CD4-positive, alpha-beta memory T cell (primary cell): Measurements from ENCODE around the gene TNS1. TPM values are rescaled to one million over a fixed set of nuclear protein-coding genes. Genes with fewer than 3 reads are reported as not detected.

Source experiments
- CTCF ChIA-PET: fragments of 350-600 bp; sonication (Branson Sonifier 250); formaldehyde crosslinking; loops from one replicate; lab custom pipeline; 2021; ENCODE audit warnings: inconsistent platforms; ENCODE audit not compliant: partially characterized antibody; lab: Charles Lee
- POLR2A ChIA-PET: fragments of 350-600 bp; sonication (Branson Sonifier 250); formaldehyde crosslinking; loops from one replicate; lab custom pipeline; 2021; ENCODE audit not compliant: partially characterized antibody; lab: Charles Lee
- DNase-seq, 5 donors: peaks; one replicate each; pipeline versions ENCODE4 v3.0.0 to v3.0.0-alpha.2; 2020 to 2022; ENCODE audit warnings: mixed read lengths in 1 of 5
- H3K27ac ChIP-seq: one replicate; pipeline ENCODE4 v1.7.0; 2013; ENCODE audit warnings: low read depth, low read length
- H3K27me3 ChIP-seq: 2 replicates; pipeline ENCODE4 v1.7.0; 2013; ENCODE audit warnings: mild to moderate bottlenecking, low read length, moderate library complexity; ENCODE audit not compliant: insufficient read depth
- H3K36me3 ChIP-seq: 2 replicates; pipeline ENCODE4 v1.7.0; 2013; ENCODE audit warnings: mild to moderate bottlenecking, low read length, moderate library complexity; ENCODE audit not compliant: insufficient read depth
- H3K4me1 ChIP-seq: 2 replicates; pipeline ENCODE4 v1.7.0; 2013; ENCODE audit warnings: mild to moderate bottlenecking, low read length, moderate library complexity; ENCODE audit not compliant: insufficient read depth
- H3K4me3 ChIP-seq, 2 donors: one replicate each; pipeline ENCODE4 v1.7.0; 2013; ENCODE audit warnings: low read length in 2 of 2, mild to moderate bottlenecking in 1 of 2
- H3K9me3 ChIP-seq, 2 donors: one replicate each; pipeline ENCODE4 v1.7.0; 2013; ENCODE audit warnings: low read length in 2 of 2, control low read depth in 1 of 2; ENCODE audit not compliant: control insufficient read depth in 1 of 2
- H3K27ac Mint-ChIP-seq, 7 donors: one replicate each; pipeline ENCODE4 v1.8.0; 2020 to 2021; ENCODE audit warnings: mixed read lengths in 7 of 7, mild to moderate bottlenecking in 6 of 7, inconsistent platforms in 3 of 7, moderate library complexity in 3 of 7
- H3K27me3 Mint-ChIP-seq, 2 donors: one replicate each; pipeline ENCODE4 v1.8.0; 2020 to 2021; ENCODE audit warnings: mixed read lengths in 2 of 2
- H3K36me3 Mint-ChIP-seq, 2 donors: one replicate each; pipeline ENCODE4 v1.8.0; 2020 to 2021; ENCODE audit warnings: mixed read lengths in 2 of 2, inconsistent platforms in 1 of 2, mild to moderate bottlenecking in 1 of 2
- H3K4me1 Mint-ChIP-seq, 4 donors: one replicate each; pipeline ENCODE4 v1.8.0; 2020 to 2021; ENCODE audit warnings: mixed read lengths in 4 of 4, mild to moderate bottlenecking in 1 of 4
- H3K4me3 Mint-ChIP-seq, 8 donors: one replicate each; pipeline ENCODE4 v1.8.0; 2020 to 2021; ENCODE audit warnings: mixed read lengths in 8 of 8, mild to moderate bottlenecking in 7 of 8, moderate library complexity in 6 of 8, inconsistent platforms in 3 of 8
- H3K9me3 Mint-ChIP-seq, 8 donors: one replicate each; pipeline ENCODE4 v1.8.0; 2020 to 2021; ENCODE audit warnings: mixed read lengths in 8 of 8, mild to moderate bottlenecking in 5 of 8, inconsistent platforms in 3 of 8, moderate library complexity in 1 of 8
- intact Hi-C: fragments of 100-400 bp; cut with micrococcal nuclease; formaldehyde crosslinking; loops from one replicate; pipeline ENCODE4 v1.15.1; 2023
- polyA plus RNA-seq, 2 donors: library from polyadenylated mRNA; unstranded; fragments of 300-500 nt; fragmentation: Illumina TruSeq; gene quantifications; one replicate each; pipeline ENCODE4 v1.2.3, GENCODE V29; 2021
- total RNA-seq, 2 experiments: library from RNA; stranded (reverse); gene quantifications; one replicate each; pipeline ENCODE4 v1.2.3, GENCODE V29; 2021

The TNS1 gene
- total and polyA plus RNA-seq, 4 experiments from 2014 or later: 0.78 to 1.2 TPM; not detected in 2

DNA sequence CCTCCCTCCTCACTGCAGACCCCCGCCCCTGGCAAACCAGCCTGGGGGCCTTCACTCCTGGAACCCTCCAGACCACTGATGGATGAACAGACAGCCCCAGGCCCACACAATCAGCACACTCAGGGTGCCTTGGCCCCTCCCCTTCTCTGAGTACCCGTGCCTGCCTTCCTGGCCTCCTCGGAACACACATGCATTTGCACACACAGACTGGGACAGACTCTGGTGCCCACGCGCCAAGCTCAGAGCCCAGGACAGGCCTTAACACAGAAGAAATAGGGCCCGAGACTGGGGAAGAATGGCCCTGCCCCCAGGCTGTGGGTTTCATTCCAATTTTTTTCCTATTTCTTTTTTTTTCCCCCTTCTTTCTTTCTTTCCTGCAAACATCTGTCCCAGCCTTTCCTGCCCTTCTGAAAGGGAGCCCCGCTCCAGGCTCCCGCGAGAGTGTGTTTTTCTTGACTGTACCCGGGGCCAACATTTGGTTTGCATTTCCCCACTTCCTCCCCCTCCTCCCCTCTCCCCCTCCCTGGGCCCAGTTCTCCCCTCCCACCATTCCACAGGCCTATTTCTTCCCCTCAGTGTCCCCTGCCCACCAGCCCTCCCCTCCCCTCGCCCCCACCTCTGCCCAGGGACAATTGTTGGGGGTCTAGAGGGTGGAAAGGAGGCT is 618 bp upstream of the TNS1 start:
- intact Hi-C loops: no loop called here
- DNase-seq: no peak
- H3K4me1 Mint-ChIP-seq: no peaks in the 10 kb centered on the region
- no peak overlapping the region for H3K27ac Mint-ChIP-seq
- H3K4me3 Mint-ChIP-seq: no peak overlapping the region
- H3K9me3 Mint-ChIP-seq: no peaks in the 10 kb centered on the region
- CTCF ChIA-PET: interaction anchor here (1.3 kb wide), 1 partner anchor 9 kb away, joined by 4 read pairs; no protein-coding TSS in a partner anchor
- no peak overlapping the region for H3K27ac ChIP-seq
- H3K27me3 Mint-ChIP-seq: peaks cover 3 to 19% of the 10 kb centered on the region in 2 donors
- H3K4me3 ChIP-seq: no peak overlapping the region
- H3K4me1 ChIP-seq: no peaks in the 10 kb centered on the region
- POLR2A ChIA-PET: no interaction called here
- no peaks in the 10 kb centered on the region for H3K36me3 ChIP-seq
- H3K9me3 ChIP-seq: no peaks in the 10 kb centered on the region
- H3K27me3 ChIP-seq: no peaks in the 10 kb centered on the region
- no peaks in the 10 kb centered on the region for H3K36me3 Mint-ChIP-seq

DNA sequence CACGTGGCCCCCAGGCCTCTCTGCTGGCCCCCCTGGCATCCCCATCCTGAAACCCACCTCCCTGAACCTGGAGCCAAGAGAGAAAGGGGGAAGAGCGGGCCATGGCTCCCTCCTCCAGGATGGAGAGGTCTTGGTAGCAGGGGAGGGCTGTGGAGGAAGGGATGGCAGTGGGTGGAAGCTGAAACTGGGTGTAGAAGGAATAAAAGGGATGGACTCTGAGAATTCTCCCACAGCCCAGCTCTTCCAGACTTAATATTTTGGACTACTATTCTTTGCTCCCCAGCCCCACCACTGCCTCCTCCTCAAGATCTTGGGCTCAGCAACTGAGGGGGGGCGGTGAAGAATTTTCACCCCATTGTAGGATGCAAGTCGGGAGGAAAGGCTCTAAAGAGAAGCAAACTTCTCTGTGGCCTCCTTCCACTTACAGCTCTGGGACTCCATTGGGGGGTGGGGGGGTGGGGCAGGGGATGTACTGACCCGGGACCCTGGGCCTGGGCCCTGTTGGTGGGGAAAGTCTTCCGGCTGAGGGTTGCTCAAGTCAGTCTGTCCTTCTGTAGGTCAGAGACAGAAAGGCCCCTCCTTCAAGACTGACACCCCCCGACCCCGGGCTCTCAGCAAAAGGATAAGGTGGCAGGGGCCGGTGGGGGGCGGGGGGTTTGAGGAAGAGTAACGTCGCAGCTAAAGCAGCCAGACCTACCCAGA is 501 bp downstream of the TNS1 start:
- H3K4me3 Mint-ChIP-seq: no peak overlapping the region
- Histone ChIP-seq H3K27ac (no peak overlapping the region), H3K36me3 (no peaks in the 10 kb centered on the region), H3K27me3 (no peaks in the 10 kb centered on the region), H3K4me1 (no peaks in the 10 kb centered on the region), H3K9me3 (no peaks in the 10 kb centered on the region), H3K4me3 (no peak overlapping the region)
- ChIA-PET CTCF (interaction anchor here (1.3 kb wide), 1 partner anchor 8 kb away, joined by 4 read pairs; no protein-coding TSS in a partner anchor), POLR2A (no interaction called here)
- no peaks in the 10 kb centered on the region for H3K4me1 Mint-ChIP-seq
- no peak overlapping the region for H3K27ac Mint-ChIP-seq
- intact Hi-C loops: no loop called here
- no peak for DNase-seq
- peaks cover 3 to 27% of the 10 kb centered on the region in 2 donors for H3K27me3 Mint-ChIP-seq
- no peaks in the 10 kb centered on the region for H3K36me3 Mint-ChIP-seq
- no peaks in the 10 kb centered on the region for H3K9me3 Mint-ChIP-seq

GRCh38 chr2:218001629-218002028 is 1.2 kb downstream of the TNS1 start:
- H3K27me3 ChIP-seq: no peaks in the 10 kb centered on the region
- no peaks in the 10 kb centered on the region for H3K9me3 ChIP-seq
- Mint-ChIP-seq H3K4me3 (no peak overlapping the region), H3K4me1 (no peaks in the 10 kb centered on the region), H3K27ac (peak overlapping the region in 1 of 7 donors; percentile 61), H3K9me3 (no peaks in the 10 kb centered on the region), H3K27me3 (peaks cover 6 to 28% of the 10 kb centered on the region in 2 donors), H3K36me3 (no peaks in the 10 kb centered on the region)
- intact Hi-C loops: no loop called here
- no peak overlapping the region for H3K4me3 ChIP-seq
- POLR2A ChIA-PET: no interaction called here
- H3K36me3 ChIP-seq: no peaks in the 10 kb centered on the region
- no peak for DNase-seq
- no peak overlapping the region for H3K27ac ChIP-seq
- no peaks in the 10 kb centered on the region for H3K4me1 ChIP-seq
- CTCF ChIA-PET: no interaction called here

GRCh38 chr2:218000136-218000535 is 2.7 kb downstream of the TNS1 start:
- intact Hi-C loops: no loop called here
- no peak overlapping the region for H3K4me3 Mint-ChIP-seq
- no peaks in the 10 kb centered on the region for H3K27me3 ChIP-seq
- ChIA-PET CTCF (interaction anchor here (1.3 kb wide), 1 partner anchor 10 kb away, joined by 5 read pairs; no protein-coding TSS in a partner anchor), POLR2A (no interaction called here)
- H3K27ac ChIP-seq: no peak overlapping the region
- H3K27ac Mint-ChIP-seq: no peak overlapping the region
- no peaks in the 10 kb centered on the region for H3K9me3 Mint-ChIP-seq
- H3K27me3 Mint-ChIP-seq: peaks cover 4 to 21% of the 10 kb centered on the region in 2 donors
- H3K9me3 ChIP-seq: no peaks in the 10 kb centered on the region
- DNase-seq: no peak
- H3K4me1 ChIP-seq: no peaks in the 10 kb centered on the region
- H3K4me3 ChIP-seq: no peak overlapping the region
- H3K4me1 Mint-ChIP-seq: no peaks in the 10 kb centered on the region
- no peaks in the 10 kb centered on the region for H3K36me3 Mint-ChIP-seq
- H3K36me3 ChIP-seq: no peaks in the 10 kb centered on the region

GRCh38 chr2:217999595-217999959 is 3.2 kb downstream of the TNS1 start:
- Mint-ChIP-seq H3K4me1 (no peaks in the 10 kb centered on the region), H3K36me3 (no peaks in the 10 kb centered on the region), H3K4me3 (no peak overlapping the region), H3K9me3 (no peaks in the 10 kb centered on the region), H3K27ac (no peak overlapping the region), H3K27me3 (peaks cover 2 to 21% of the 10 kb centered on the region in 2 donors)
- no peaks in the 10 kb centered on the region for H3K27me3 ChIP-seq
- ChIA-PET POLR2A (no interaction called here), CTCF (interaction anchor here (1.3 kb wide), 1 partner anchor 9 kb away, joined by 5 read pairs; no protein-coding TSS in a partner anchor)
- H3K36me3 ChIP-seq: no peaks in the 10 kb centered on the region
- H3K9me3 ChIP-seq: no peaks in the 10 kb centered on the region
- H3K4me1 ChIP-seq: no peaks in the 10 kb centered on the region
- H3K27ac ChIP-seq: no peak overlapping the region
- DNase-seq: no peak
- intact Hi-C loops: no loop called here
- no peak overlapping the region for H3K4me3 ChIP-seq

GRCh38 chr2:217998926-217999594 is 3.7 kb downstream of the TNS1 start:
- H3K27me3 Mint-ChIP-seq: peaks cover 2 to 21% of the 10 kb centered on the region in 2 donors
- no peak overlapping the region for H3K27ac Mint-ChIP-seq
- H3K4me3 Mint-ChIP-seq: no peak overlapping the region
- DNase-seq: no peak
- Histone ChIP-seq H3K4me1 (no peaks in the 10 kb centered on the region), H3K27ac (no peak overlapping the region), H3K4me3 (no peak overlapping the region), H3K27me3 (no peaks in the 10 kb centered on the region), H3K36me3 (no peaks in the 10 kb centered on the region), H3K9me3 (no peaks in the 10 kb centered on the region)
- ChIA-PET POLR2A (no interaction called here), CTCF (interaction anchor here (1.3 kb wide), 1 partner anchor 9 kb away, joined by 5 read pairs; no protein-coding TSS in a partner anchor)
- no peaks in the 10 kb centered on the region for H3K9me3 Mint-ChIP-seq
- H3K4me1 Mint-ChIP-seq: no peaks in the 10 kb centered on the region
- no peaks in the 10 kb centered on the region for H3K36me3 Mint-ChIP-seq
- intact Hi-C loops: no loop called here

DNA sequence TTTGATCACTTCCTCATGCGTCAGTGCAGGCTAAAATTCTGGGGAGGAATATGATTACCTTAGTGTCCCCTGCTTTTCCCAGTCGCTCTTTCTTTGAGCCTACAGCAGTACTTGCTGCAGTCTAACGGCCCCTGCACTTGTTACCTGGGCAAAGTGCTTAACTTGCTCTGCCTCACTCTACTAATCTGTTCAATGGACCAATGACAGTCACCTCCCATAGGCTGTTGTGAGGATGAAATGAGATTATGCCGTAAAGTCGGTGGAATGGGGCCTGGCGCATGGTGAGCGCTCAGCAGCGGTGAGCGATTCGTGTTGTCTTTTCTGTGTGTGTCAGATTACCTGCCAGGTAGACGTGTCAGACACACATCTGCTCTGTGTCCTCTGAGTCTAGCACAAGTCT is 5.3 kb downstream of the TNS1 start:
- intact Hi-C loops: no loop called here
- Histone ChIP-seq H3K27me3 (no peaks in the 10 kb centered on the region), H3K27ac (no peak overlapping the region), H3K36me3 (no peaks in the 10 kb centered on the region), H3K4me3 (no peak overlapping the region), H3K4me1 (no peaks in the 10 kb centered on the region), H3K9me3 (no peaks in the 10 kb centered on the region)
- H3K36me3 Mint-ChIP-seq: no peaks in the 10 kb centered on the region
- H3K27ac Mint-ChIP-seq: no peak overlapping the region
- H3K9me3 Mint-ChIP-seq: no peaks in the 10 kb centered on the region
- H3K4me1 Mint-ChIP-seq: peaks cover 0 to 1% (median 0%) of the 10 kb centered on the region in 4 donors
- ChIA-PET CTCF (interaction anchor here (0.8 kb wide), 1 partner anchor 8 kb away, joined by 3 read pairs; no protein-coding TSS in a partner anchor), POLR2A (no interaction called here)
- H3K4me3 Mint-ChIP-seq: no peak overlapping the region
- DNase-seq: no peak
- peaks cover 2 to 22% of the 10 kb centered on the region in 2 donors for H3K27me3 Mint-ChIP-seq
